Ectodermal cell (in vitro differentiated cells): ENCODE measurements around the gene RNU7-1. TPM values are rescaled to one million over a fixed set of nuclear protein-coding genes. Genes with fewer than 3 reads are reported as not detected.

ENCODE experiments used
- H3K27ac ChIP-seq: 2 replicates; pipeline ENCODE4 v1.7.0; 2013; ENCODE audit warnings: mild to moderate bottlenecking, low read depth, low read length; ENCODE audit not compliant: insufficient read depth, poor library complexity, severe bottlenecking
- H3K27me3 ChIP-seq: 2 replicates; pipeline ENCODE4 v1.7.0; 2013; ENCODE audit warnings: mild to moderate bottlenecking, low read length; ENCODE audit not compliant: insufficient read depth, control insufficient read depth, poor library complexity, severe bottlenecking
- H3K36me3 ChIP-seq: one replicate; pipeline ENCODE4 v1.7.0; 2013; ENCODE audit warnings: low read length; ENCODE audit not compliant: control insufficient read depth, insufficient read depth
- H3K4me1 ChIP-seq: one replicate; pipeline ENCODE4 v1.7.0; 2013; ENCODE audit warnings: low read length; ENCODE audit not compliant: control insufficient read depth, insufficient read depth
- H3K4me3 ChIP-seq: 2 replicates; pipeline ENCODE4 v1.7.0; 2013; ENCODE audit warnings: low read depth, low read length, control low read depth; ENCODE audit not compliant: insufficient read depth
- H3K9me3 ChIP-seq: 2 replicates; pipeline ENCODE4 v1.7.0; 2013; ENCODE audit warnings: mild to moderate bottlenecking, low read length, moderate library complexity; ENCODE audit not compliant: control insufficient read depth
- WGBS, 2 experiments: methylation state at CpG; one replicate each; pipeline ENCODE4 v1.1.7; 2013; ENCODE audit warnings: missing lambda C conversion rate in 2 of 2; 5-methylcytosine and 5-hydroxymethylcytosine counted together
- polyA plus RNA-seq, 4 experiments: library from polyadenylated mRNA; stranded (reverse); fragments of 50-300 nt; gene quantifications; one replicate each; pipeline ENCODE4 v1.2.3, GENCODE V29; 2013

RNU7-1 gene
- not detected for polyA plus RNA-seq (2013, experiment 1 of 4)
- not detected for polyA plus RNA-seq (2013, experiment 2 of 4)
- not detected for polyA plus RNA-seq (2013, experiment 3 of 4)
- not detected for polyA plus RNA-seq (2013, experiment 4 of 4)

- whole genome bisulfite sequencing, 2 experiments, result 0 to 1% methylated on average over 31 of the region's 31 CpGs
Observed at GRCh38 chr12:6943722-6944380, at the start of gene RNU7-1, which contains the start of gene C12orf57. RNU7-1 (plus strand) TSS chr12:6943816. C12orf57 (plus strand) TSS chr12:6944022; CDS start chr12:6944122, 100 bp downstream.

GRCh38 chr12:6894321-6894720, 49.3 kb upstream of the RNU7-1 start:
- no peaks in the 10 kb centered on the region for H3K9me3 ChIP-seq
- H3K27ac ChIP-seq, result no peak overlapping the region
- WGBS, 2 experiments, result 82 to 85% methylated on average over 3 of the region's 3 CpGs
- no peaks in the 10 kb centered on the region for H3K27me3 ChIP-seq
- H3K36me3 ChIP-seq, result no peaks in the 10 kb centered on the region
- no peak overlapping the region for H3K4me3 ChIP-seq
- no peaks in the 10 kb centered on the region for H3K4me1 ChIP-seq

More at GRCh38 chr12:6943722-6944380, at the start of gene RNU7-1, which contains the start of gene C12orf57:
- H3K4me3 ChIP-seq, result peak within 1 kb of the TSS; percentile 71
- no peaks in the 10 kb centered on the region for H3K27me3 ChIP-seq
- peaks cover 18% of the 10 kb centered on the region for H3K4me1 ChIP-seq
- peaks cover 12% of the 10 kb centered on the region for H3K36me3 ChIP-seq
- H3K27ac ChIP-seq, result peak within 1 kb of the TSS; percentile 100
- no peaks in the 10 kb centered on the region for H3K9me3 ChIP-seq

GRCh38 chr12:6896846-6897435, 46.7 kb upstream of the RNU7-1 start:
- Histone ChIP-seq H3K27ac (no peak overlapping the region), H3K9me3 (no peaks in the 10 kb centered on the region), H3K27me3 (no peaks in the 10 kb centered on the region), H3K4me3 (no peak overlapping the region), H3K4me1 (no peaks in the 10 kb centered on the region), H3K36me3 (no peaks in the 10 kb centered on the region)
- whole genome bisulfite sequencing, 2 experiments, result 82 to 88% methylated on average over 6 of the region's 6 CpGs

GRCh38 chr12:6899427-6899826, 44.2 kb upstream of the RNU7-1 start:
- H3K9me3 ChIP-seq, result no peaks in the 10 kb centered on the region
- no peak overlapping the region for H3K4me3 ChIP-seq
- H3K27ac ChIP-seq, result no peak overlapping the region
- H3K4me1 ChIP-seq, result peaks cover 4% of the 10 kb centered on the region
- no peaks in the 10 kb centered on the region for H3K27me3 ChIP-seq
- 89 to 93% methylated on average over 5 of the region's 5 CpGs for WGBS, 2 experiments
- H3K36me3 ChIP-seq, result no peaks in the 10 kb centered on the region

GRCh38 chr12:6899837-6900519, 43.6 kb upstream of the RNU7-1 start:
- Histone ChIP-seq H3K4me1 (peaks cover 4% of the 10 kb centered on the region), H3K9me3 (no peaks in the 10 kb centered on the region), H3K4me3 (no peak overlapping the region), H3K36me3 (no peaks in the 10 kb centered on the region), H3K27me3 (no peaks in the 10 kb centered on the region), H3K27ac (no peak overlapping the region)
- 85 to 87% methylated on average over 10 of the region's 10 CpGs for WGBS, 2 experiments

GRCh38 chr12:6902448-6902847, 41.2 kb upstream of the RNU7-1 start:
- peaks cover 11% of the 10 kb centered on the region for H3K4me1 ChIP-seq
- H3K27me3 ChIP-seq, result no peaks in the 10 kb centered on the region
- H3K4me3 ChIP-seq, result no peak overlapping the region
- H3K27ac ChIP-seq, result no peak overlapping the region
- no peaks in the 10 kb centered on the region for H3K36me3 ChIP-seq
- no peaks in the 10 kb centered on the region for H3K9me3 ChIP-seq
- 88 to 96% methylated on average over 3 of the region's 4 CpGs for WGBS, 2 experiments

GRCh38 chr12:6903722-6904121, 39.9 kb upstream of the RNU7-1 start:
- H3K27me3 ChIP-seq, result no peaks in the 10 kb centered on the region
- no peaks in the 10 kb centered on the region for H3K36me3 ChIP-seq
- H3K4me1 ChIP-seq, result peaks cover 11% of the 10 kb centered on the region
- WGBS, 2 experiments, result 95 to 100% methylated on average over 1 of the region's 1 CpG
- no peak overlapping the region for H3K27ac ChIP-seq
- H3K4me3 ChIP-seq, result no peak overlapping the region
- H3K9me3 ChIP-seq, result no peaks in the 10 kb centered on the region

GRCh38 chr12:6904280-6905276, 39.0 kb upstream of the RNU7-1 start, which contains the start of gene LRRC23:
LRRC23 (plus strand) TSS chr12:6904822; CDS start chr12:6905634, 812 bp downstream.
- Histone ChIP-seq H3K9me3 (no peaks in the 10 kb centered on the region), H3K36me3 (no peaks in the 10 kb centered on the region), H3K4me1 (peaks cover 11% of the 10 kb centered on the region), H3K27me3 (no peaks in the 10 kb centered on the region), H3K4me3 (peak within 1 kb of the TSS; percentile 28), H3K27ac (peak within 1 kb of the TSS; percentile 89)
- 7 to 9% methylated on average over 33 to 34 of the region's 34 CpGs for WGBS, 2 experiments

- Histone ChIP-seq H3K27ac (peak overlapping the region; percentile 89), H3K9me3 (no peaks in the 10 kb centered on the region), H3K36me3 (no peaks in the 10 kb centered on the region), H3K4me1 (peaks cover 11% of the 10 kb centered on the region), H3K4me3 (peak overlapping the region; percentile 28), H3K27me3 (no peaks in the 10 kb centered on the region)
- WGBS, 2 experiments, result 67 to 70% methylated on average over 5 of the region's 5 CpGs
Observed at GRCh38 chr12:6905414-6906040, 38.1 kb upstream of the RNU7-1 start.
